NCI-H1436 (cell line): ENCODE results near the gene TPSG1.
"Not testable (repeated sequence)": the region's sequence is repeated elsewhere in the genome, so short reads cannot be mapped to it uniquely, and the experiment has no call there.

Source experiments
- DNase-seq: peaks from one replicate; lab custom pipeline; 2025; lab: John Stamatoyannopoulos, UW

Gene TPSG1

GRCh38 chr16:1256874-1257322 is 31.8 kb upstream of the TPSG1 start:
- no peak for DNase-seq

DNA sequence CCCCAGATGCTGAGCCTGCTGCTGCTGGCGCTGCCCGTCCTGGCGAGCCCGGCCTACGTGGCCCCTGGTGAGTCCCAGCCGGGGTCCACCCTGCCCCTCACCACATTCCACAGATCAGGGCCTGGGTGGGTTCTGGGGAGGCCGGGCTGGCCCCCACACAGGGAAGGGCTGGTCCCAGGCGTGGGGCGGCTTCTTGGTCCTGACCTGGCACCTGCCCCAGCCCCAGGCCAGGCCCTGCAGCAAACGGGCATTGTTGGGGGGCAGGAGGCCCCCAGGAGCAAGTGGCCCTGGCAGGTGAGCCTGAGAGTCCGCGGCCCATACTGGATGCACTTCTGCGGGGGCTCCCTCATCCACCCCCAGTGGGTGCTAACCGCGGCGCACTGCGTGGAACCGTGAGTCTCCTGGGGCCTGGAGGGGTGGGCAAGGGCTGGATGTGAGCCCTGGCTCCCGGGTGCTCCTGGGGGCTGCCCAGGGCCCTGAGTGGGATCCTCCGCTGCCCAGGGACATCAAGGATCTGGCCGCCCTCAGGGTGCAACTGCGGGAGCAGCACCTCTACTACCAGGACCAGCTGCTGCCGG is 31.3 kb upstream of the TPSG1 start:
- DNase-seq: not testable (repeated sequence)

- not testable (repeated sequence) for DNase-seq
Observed at GRCh38 chr16:1255276-1256122, 30.4 kb upstream of the TPSG1 start, which contains the start of gene TPSD1. TPSD1 (plus strand) TSS chr16:1256069; CDS start chr16:1256281, 212 bp downstream.

- not testable (repeated sequence) for DNase-seq
Observed at GRCh38 chr16:1254821-1255220, 29.8 kb upstream of the TPSG1 start.

GRCh38 chr16:1253701-1254364 is 28.8 kb upstream of the TPSG1 start:
- not testable (repeated sequence) for DNase-seq

GRCh38 chr16:1249031-1249755 is 24.1 kb upstream of the TPSG1 start:
- DNase-seq: not testable (repeated sequence)

DNA sequence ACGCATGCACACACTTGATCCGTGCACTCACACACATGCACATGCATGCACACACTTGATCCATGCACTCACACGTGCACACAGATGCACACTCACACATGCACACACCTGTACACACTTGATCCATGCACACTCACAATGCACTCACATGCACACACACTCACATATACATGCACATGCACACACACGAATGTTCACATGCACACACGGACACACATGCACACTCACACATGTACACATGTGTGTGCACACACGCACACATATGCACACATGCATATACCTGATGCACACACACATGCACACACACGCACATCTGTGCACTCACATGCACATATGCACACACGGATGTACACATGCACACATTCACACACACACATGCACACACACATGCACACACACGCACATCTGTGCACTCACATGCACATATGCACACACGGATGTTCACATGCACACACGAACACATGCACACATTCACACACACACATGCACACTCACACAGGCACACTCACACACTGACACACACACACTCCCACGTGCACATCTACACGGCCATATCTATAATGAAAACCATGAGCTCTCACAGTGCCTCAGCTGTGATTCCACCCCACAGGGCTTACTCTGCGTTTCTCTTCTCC is 23.0 kb upstream of the TPSG1 start:
- DNase-seq: not testable (repeated sequence)

DNA sequence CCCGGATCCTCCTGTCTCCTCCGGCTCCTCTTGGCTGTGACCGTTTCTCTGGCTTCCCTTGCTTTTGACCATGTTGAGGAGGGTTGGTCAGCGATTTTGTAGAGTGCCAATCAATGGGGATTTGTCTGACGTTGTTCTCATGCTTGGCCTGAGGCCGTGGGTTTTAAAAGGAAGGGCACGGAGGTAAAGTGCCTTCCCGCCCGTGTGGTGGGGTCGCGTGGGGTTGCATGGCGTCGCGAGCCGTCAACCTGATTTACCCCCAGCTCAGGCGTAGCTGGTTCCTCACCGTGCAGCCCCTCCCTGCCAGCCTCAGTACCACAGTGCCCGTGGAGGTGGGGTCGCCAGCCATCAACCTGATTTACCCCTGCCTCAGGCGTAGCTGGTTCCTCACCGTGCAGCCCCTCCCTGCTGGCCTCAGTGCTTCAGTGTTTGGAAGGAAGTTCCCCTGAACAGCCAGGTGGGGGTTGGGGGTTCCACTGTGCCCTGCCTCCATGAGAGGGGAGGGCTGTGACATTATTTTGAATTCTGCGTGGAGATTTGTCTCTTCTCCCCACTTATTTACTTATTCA is 20.5 kb upstream of the TPSG1 start:
- DNase-seq: no peak

DNA sequence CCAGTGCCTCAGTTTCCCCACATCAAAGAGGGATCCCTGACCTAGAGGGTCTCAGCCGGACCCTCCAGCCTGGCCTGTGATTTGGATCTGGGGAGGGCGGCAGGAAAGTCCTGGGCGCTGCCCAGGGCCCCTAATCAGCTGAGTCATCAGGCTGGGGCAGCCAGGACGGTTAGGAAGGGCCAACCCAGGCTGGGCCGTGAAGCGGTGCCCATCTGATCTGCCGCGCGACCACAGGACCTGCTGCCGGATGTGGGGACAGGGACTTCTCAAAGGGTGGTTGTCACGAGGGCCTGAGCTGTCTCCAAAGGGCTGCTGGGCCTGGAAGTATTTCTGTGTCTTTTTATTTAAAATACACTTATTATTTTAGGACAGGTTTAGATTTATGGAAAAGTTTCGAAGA is 19.8 kb upstream of the TPSG1 start:
- no peak for DNase-seq

DNA sequence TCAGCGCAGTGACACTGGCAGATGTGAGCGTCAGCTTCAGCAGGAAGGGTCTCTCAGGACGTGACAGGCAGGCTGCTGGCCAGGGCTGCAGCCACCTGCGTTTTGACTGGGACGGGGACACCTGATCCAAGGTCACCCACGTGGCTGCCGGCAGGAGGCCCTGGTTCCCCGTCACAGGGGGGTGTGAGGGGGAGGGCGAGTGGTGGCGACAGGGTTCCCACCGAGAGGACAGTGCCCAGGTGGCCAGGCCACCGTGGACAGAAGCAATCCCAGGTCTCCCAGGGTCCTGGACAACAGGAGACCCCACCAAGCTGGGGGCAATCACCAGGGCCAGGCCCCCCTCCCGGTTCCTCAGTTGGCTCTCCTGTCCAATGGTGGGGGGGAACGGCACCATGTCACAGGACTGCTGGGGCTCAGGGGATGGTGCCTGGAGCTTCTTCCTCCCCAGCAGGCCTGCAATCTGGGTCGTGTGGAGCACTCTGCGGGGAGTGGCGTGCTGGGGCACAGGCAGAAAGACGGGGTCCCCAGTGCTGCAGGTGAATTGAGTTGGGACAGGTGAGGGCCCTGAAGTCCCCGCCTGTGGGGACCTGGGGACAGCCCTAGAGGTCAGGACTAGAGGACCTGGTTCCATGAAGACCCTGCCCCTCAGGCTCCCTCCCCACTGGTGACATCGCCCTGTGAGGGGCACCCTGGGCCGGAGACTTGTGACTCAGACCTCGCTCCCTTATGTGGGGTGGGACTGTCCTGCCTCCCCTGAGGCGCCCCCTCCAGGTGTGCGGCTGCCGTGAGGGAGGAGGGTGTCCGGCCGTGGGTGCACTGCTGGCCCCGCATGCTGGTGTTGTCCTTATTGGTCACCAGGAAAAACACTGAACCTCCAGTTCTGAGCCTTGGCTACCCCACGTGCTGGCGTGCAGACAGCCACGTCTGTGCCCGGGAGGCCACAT is 19.1 kb upstream of the TPSG1 start:
- DNase-seq: not testable (repeated sequence)

GRCh38 chr16:1243363-1243762 is 18.3 kb upstream of the TPSG1 start:
- DNase-seq: not testable (repeated sequence)

DNA sequence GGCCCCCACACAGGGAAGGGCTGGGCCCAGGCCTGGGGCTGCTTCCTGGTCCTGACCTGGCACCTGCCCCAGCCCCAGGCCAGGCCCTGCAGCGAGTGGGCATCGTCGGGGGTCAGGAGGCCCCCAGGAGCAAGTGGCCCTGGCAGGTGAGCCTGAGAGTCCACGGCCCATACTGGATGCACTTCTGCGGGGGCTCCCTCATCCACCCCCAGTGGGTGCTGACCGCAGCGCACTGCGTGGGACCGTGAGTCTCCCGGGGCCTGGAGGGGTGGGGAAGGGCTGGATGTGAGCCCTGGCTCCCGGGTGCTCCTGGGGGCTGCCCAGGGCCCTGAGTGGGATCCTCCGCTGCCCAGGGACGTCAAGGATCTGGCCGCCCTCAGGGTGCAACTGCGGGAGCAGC is 16.0 kb upstream of the TPSG1 start:
- not testable (repeated sequence) for DNase-seq

DNA sequence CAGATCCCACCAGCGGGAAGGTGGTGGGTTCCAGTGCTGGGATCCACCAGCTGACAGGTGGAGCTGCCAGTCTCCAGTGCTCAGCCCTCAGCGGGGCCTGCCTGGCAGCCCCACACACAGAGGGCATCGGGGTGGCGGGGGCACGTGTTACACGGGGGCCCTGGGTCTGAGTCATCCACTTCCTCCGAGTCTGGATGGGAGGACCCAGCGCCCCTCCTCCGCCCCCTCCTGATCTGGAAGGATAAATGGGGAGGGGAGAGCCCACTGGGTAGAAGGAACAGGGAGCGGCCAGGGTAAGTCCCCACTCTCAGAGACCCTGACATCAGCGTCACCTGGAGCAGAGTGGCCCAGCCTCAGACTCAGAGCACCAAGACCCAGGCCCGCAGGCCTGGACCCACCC is 15.4 kb upstream of the TPSG1 start, which contains the start of gene TPSAB1:
Gene TPSAB1, plus strand, starts transcription at position 270 of the 400 bp plus-strand sequence. CDS start 234 bp downstream, outside the sequence.
- DNase-seq: not testable (repeated sequence)

DNA sequence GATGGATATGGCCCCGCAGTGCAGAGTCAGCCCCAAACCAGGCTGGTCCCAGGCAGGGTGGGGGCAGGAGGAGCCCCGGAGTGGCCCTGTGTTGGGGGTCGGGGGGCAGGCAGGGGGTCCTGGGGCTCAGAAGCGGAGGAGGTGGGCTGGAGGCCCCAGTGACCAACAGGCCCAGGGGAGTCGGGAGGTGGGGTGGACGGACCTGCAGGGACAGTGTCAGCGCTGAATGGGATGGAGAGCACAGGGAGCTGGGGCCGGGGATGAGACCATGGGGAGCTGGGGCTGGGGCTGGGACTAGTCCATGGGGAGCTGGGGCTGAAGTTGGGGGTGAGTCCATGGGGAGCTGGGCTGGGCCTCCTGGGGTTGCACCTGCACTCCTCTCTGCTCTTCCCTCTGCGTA is 14.5 kb upstream of the TPSG1 start:
- not testable (repeated sequence) for DNase-seq

DNA sequence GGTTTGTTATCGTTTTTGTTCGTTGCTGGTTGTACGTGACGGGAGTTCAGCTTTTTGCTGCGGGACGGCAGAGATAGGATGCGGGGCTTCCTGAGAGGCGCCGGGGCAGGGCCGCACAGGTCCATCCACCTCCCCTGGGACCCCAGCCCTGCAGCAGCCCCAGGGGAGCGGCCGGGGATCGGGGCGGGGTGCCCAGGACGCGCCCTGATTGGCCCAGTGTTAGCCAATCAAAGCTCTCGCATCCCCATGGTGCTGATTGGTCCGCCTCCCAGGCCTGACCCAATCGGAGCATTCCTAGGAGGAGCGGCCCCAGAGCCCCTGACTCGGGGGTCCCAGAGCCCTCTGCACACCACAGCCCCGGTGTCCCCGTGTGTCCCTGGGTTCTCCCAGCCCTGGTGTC is 13.8 kb upstream of the TPSG1 start:
- not testable (repeated sequence) for DNase-seq

DNA sequence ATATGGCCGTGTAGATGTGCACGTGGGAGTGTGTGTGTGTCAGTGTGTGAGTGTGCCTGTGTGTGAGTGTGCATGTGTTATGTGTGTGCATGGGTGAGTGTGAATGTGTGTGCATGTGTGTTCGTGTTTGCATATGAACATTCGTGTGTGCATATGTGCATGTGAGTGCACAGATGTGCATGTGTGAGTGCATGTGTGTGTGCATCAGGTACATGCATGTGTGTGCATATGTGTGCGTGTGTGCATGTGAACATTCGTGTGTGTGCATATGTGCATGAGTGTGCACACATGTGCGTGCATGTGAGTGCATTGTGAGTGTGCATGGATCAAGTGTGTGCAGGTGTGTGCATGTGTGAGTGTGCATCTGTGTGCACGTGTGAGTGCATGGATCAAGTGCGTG is 12.9 kb upstream of the TPSG1 start:
- DNase-seq: no peak

GRCh38 chr16:1236659-1237058 is 11.6 kb upstream of the TPSG1 start:
- DNase-seq: not testable (repeated sequence)

- DNase-seq: not testable (repeated sequence)
Observed at GRCh38 chr16:1232049-1232748, 7.1 kb upstream of the TPSG1 start.

DNA sequence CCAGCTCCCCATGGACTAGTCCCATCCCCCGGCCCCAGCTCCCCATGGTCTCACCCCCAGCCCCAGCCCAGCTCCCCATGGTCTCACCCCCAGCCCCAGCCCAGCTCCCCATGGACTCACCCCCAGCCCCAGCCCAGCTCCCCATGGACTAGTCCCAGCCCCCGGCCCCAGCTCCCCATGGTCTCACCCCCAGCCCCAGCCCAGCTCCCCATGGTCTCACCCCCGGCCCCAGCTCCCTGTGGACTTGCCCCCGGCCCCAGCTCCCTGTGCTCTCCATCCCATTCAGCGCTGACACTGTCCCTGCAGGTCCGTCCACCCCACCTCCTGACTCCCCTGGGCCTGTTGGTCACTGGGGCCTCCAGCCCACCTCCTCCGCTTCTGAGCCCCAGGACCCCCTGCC is 6.2 kb upstream of the TPSG1 start:
- DNase-seq: not testable (repeated sequence)
